HUES48 (cell line): ENCODE results near the gene PLD5.
"Not testable (repeated sequence)": the region's sequence is repeated elsewhere in the genome, so short reads cannot be mapped to it uniquely, and the experiment has no call there.

Experiments used
- H3K27ac ChIP-seq: one replicate; pipeline ENCODE4 v1.7.0; 2013; ENCODE audit warnings: low read depth, low read length, inconsistent platforms
- H3K27me3 ChIP-seq: 2 replicates; pipeline ENCODE4 v1.6.1; 2013; ENCODE audit warnings: mild to moderate bottlenecking, low read length; ENCODE audit not compliant: control insufficient read depth, insufficient read depth
- H3K36me3 ChIP-seq: 2 replicates; pipeline ENCODE4 v1.6.1; 2013; ENCODE audit warnings: low read length; ENCODE audit not compliant: control insufficient read depth, insufficient read depth
- H3K4me1 ChIP-seq: 2 replicates; pipeline ENCODE4 v1.6.1; 2013; ENCODE audit warnings: mild to moderate bottlenecking, low read length; ENCODE audit not compliant: control insufficient read depth, insufficient read depth
- H3K4me3 ChIP-seq: 2 replicates; pipeline ENCODE4 v1.5.1; 2013; ENCODE audit warnings: mild to moderate bottlenecking, low read depth, low read length
- H3K9ac ChIP-seq: 2 replicates; pipeline ENCODE4 v1.6.1; 2013; ENCODE audit warnings: mild to moderate bottlenecking, low read depth, low read length, moderate library complexity
- H3K9me3 ChIP-seq: 2 replicates; pipeline ENCODE4 v1.6.1; 2013; ENCODE audit warnings: low read length; ENCODE audit not compliant: control insufficient read depth, insufficient read depth

The PLD5 gene

DNA sequence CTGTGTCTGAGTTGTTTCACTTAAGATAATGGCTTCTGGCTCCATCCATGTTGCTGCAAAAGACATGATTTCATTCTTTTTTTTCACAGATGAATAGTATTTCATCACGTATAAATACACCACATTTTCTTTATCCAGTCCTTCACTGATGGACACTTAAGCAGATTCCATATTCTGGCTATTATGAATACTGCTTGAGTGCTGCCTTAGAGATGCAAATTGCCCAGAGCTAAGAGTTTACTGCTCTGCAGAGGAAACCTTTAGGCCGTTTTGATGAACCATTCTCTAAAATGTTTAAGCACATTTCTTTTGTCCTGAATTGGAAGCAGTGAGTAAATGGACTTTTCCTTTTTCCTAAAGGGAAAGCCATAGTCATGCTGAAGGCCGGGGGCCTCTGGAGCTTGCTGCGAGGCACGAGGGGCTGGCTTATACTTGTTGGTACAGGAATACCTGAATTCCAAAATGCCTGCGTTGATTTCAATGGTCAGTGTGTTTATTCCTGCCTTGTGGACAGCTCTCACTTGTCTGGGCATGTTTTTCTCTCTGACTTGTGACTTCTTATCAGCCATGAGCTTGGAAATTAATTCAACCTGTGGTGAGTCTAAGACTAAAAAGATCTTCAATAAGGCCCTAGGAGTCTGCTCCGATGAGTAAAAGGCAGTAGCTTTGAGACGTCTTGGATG lies 324.6 kb downstream of the PLD5 start:
- Histone ChIP-seq H3K4me1 (peaks cover 24% of the 10 kb centered on the region), H3K27ac (no peak overlapping the region), H3K36me3 (no peaks in the 10 kb centered on the region), H3K4me3 (no peak overlapping the region), H3K9me3 (peaks cover 6% of the 10 kb centered on the region; the same call in 1 of the 2 replicates), H3K27me3 (no peaks in the 10 kb centered on the region), H3K9ac (no peak overlapping the region)

DNA sequence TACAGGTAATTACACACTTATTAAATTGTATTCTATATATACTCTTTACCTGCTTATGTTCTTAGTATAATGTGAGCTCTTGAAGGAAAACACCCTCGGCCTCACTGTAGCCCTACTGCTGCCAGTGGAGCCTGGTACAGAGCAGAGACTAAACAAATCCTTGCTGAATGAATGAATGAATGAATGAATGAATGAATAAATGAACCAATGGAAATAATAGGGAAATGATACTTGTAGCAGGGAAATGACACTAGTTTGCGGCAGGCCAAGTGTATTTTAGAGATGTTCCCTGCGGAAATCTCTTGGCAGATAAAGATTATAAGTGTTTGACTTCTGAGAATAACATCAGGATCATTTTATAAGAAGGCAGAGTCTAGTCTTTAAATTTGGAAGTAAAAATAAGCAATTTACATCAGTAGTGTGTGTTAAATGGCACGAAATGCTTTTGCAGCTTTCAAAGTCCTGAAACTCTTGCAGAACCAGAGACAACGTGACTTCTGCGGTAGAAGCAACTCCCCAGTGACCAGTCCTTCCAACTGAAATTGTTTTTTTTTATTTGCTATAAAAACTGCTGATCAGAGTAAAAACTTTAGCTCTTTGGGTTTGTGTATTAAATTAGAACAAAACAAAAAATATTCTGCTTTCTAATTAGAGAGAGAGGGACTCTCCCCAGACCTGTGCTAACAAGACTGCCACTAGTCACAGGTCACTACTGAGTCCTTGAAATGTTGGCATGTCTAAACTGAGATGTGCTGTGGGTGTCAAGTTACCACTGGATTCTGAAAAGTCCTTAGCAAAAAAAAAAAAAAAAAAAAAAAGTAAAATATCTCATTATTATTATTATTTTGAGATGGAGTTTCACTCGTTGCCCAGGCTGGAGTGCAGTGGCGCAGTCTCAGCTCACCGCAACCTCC lies 326.3 kb downstream of the PLD5 start:
- Histone ChIP-seq H3K27me3 (no peaks in the 10 kb centered on the region), H3K27ac (no peak overlapping the region), H3K36me3 (no peaks in the 10 kb centered on the region), H3K4me3 (no peak overlapping the region), H3K9me3 (peaks cover 6% of the 10 kb centered on the region; the same call in 1 of the 2 replicates), H3K4me1 (peaks cover 23% of the 10 kb centered on the region), H3K9ac (no peak overlapping the region)

DNA sequence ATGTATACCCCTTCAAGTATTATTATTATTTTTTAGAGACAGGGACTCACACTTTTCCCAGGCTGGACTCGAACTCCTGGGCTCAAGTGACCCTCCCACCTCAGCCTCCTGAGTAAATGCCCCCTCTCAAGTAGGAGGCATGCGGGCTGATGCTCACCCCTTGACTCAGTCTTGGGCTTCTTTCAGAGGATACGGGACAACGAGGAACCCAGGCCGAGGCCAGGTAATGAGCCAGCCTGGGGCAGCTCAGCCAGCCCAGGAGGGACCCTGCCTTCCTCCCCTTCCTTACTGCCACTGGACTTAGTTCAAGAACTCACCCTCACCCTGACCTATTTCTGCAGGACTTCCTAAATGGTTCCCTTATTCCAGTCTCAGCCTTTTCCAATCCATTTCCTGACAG lies 327.6 kb downstream of the PLD5 start:
- Histone ChIP-seq H3K4me1 (peaks cover 20% of the 10 kb centered on the region), H3K27me3 (no peaks in the 10 kb centered on the region), H3K9me3 (peaks cover 6% of the 10 kb centered on the region; the same call in 1 of the 2 replicates), H3K9ac (no peak overlapping the region), H3K36me3 (no peaks in the 10 kb centered on the region), H3K27ac (no peak overlapping the region), H3K4me3 (no peak overlapping the region)

DNA sequence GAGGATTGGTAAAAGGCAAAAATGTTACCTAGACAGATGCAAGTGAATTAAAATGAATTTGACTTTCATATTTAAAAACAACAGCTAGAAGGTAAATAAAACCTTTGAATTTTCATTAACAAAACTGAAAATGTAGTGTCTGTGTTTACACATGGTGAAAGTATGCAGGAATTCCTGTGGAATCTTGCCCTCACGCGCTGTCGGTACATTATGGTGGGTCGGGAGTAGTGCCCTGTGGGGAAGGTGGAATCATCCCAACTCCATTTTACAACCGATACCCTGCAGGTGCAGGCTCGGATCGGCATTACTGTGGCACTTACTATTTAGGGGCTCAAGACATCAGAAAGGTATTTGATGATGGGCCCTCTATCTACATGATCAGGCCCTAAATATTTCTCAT lies 328.4 kb downstream of the PLD5 start:
- Histone ChIP-seq H3K27ac (no peak overlapping the region), H3K36me3 (no peaks in the 10 kb centered on the region), H3K9ac (no peak overlapping the region), H3K27me3 (no peaks in the 10 kb centered on the region), H3K4me1 (peaks cover 20% of the 10 kb centered on the region), H3K9me3 (peaks cover 6% of the 10 kb centered on the region; the same call in 1 of the 2 replicates), H3K4me3 (no peak overlapping the region)

DNA sequence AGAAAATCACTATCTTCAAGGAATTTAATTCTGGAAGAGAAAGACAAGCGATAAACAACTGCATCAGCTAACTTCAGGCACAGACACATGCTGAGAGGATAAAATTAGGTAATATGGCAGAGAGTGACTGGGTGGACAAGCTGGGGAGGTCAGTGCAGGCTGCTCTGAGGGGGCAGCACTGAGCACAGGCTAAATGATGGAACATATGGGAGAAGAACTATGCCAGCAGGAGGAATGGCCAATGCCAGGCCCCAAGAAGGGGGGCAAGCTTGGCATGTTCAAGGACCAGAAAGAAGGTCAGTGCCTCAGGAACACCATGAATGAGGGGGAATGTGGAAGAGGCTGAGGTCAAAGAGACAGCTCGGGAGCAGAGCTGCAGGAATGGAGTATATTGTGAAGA lies 334.9 kb downstream of the PLD5 start:
- Histone ChIP-seq H3K36me3 (no peaks in the 10 kb centered on the region), H3K27ac (no peak overlapping the region), H3K27me3 (no peaks in the 10 kb centered on the region), H3K9ac (no peak overlapping the region), H3K4me3 (no peak overlapping the region), H3K4me1 (peaks cover 10% of the 10 kb centered on the region), H3K9me3 (no peaks in the 10 kb centered on the region)

DNA sequence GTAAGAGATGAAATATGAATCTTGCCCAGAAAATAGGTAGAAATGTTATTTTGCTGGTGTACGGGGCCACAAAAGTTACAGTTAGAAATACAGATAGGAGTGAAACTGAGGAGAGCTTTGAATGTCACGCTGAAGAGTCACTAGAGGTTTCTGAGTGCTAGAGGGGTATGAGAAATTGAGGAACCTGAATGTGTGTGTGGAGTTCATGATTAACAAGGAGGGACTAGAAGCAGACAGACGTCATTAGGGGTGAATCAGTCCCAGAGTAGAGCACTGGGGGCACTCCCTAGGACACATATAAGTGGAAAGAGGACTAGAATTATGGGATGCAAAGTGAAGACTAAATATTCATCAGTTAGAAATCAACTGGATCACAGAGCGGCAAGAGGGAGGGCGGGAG lies 336.7 kb downstream of the PLD5 start:
- no peaks in the 10 kb centered on the region for H3K9me3 ChIP-seq
- no peaks in the 10 kb centered on the region for H3K36me3 ChIP-seq
- no peaks in the 10 kb centered on the region for H3K27me3 ChIP-seq
- no peak overlapping the region for H3K4me3 ChIP-seq
- H3K4me1 ChIP-seq: peaks cover 10% of the 10 kb centered on the region
- no peak overlapping the region for H3K9ac ChIP-seq
- no peak overlapping the region for H3K27ac ChIP-seq

DNA sequence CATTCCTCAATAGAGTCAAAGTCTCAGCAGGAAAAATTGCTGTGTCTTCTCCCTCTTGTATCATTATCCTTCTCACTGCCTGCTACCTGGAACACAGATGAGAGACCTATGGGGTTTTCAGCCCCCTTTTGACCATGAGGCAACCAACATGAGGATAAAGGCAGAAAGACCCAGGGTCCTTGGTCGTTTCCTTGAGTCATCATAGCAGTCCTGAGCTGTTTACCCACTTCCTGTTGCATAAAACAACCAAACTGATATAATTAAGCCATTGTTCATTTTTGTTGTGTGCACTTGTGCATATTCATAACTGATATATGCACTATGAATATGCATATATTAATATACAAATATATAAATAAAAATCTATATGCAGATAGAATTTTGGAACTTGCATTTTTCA lies 337.3 kb downstream of the PLD5 start:
- Histone ChIP-seq H3K9me3 (no peaks in the 10 kb centered on the region), H3K4me3 (no peak overlapping the region), H3K27ac (no peak overlapping the region), H3K4me1 (peaks cover 10% of the 10 kb centered on the region), H3K9ac (no peak overlapping the region), H3K27me3 (no peaks in the 10 kb centered on the region), H3K36me3 (no peaks in the 10 kb centered on the region)

DNA sequence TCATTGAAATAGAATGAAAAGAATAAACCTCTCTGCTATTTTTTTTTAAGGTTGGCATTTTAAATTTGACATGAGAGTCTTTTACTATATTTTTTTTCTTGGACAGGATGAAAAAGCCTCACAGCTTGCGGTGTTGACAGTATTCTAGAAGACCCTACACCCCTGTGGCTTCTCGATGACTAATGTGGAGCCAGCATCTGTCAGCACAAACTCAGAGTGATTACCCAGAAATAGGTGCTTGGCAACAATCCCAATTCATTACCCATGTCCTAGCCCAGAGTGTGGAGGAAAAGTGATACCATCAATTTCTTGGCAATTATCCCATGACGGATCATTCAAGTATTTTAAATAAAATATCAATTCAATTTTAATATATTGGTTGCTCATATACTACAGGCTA lies 338.8 kb downstream of the PLD5 start:
- H3K9me3 ChIP-seq: no peaks in the 10 kb centered on the region
- peaks cover 10% of the 10 kb centered on the region for H3K4me1 ChIP-seq
- H3K4me3 ChIP-seq: no peak overlapping the region
- no peak overlapping the region for H3K9ac ChIP-seq
- H3K36me3 ChIP-seq: no peaks in the 10 kb centered on the region
- H3K27ac ChIP-seq: no peak overlapping the region
- no peaks in the 10 kb centered on the region for H3K27me3 ChIP-seq

DNA sequence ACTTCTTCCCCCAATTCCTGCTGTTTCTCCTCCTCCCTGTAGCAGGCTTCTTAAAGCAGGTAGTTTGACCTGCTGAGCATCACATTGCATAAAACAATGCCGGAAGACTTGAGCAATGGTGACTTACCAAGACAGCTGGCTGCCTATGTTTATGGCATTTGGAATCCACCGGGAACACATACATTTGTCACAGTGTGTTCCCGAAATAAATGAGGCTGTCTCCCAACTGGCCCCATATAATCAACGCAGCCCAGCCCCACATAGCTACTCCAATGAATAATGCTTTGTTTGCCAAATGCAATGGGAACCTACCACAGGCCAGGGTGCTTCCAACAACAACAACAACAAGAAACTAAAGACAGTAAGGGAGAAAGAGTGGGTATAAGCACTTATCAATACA lies 339.5 kb downstream of the PLD5 start:
- Histone ChIP-seq H3K4me3 (no peak overlapping the region), H3K9me3 (no peaks in the 10 kb centered on the region), H3K27ac (peak overlapping the region; percentile 69), H3K36me3 (no peaks in the 10 kb centered on the region), H3K9ac (no peak overlapping the region), H3K27me3 (no peaks in the 10 kb centered on the region), H3K4me1 (peaks cover 11% of the 10 kb centered on the region)

DNA sequence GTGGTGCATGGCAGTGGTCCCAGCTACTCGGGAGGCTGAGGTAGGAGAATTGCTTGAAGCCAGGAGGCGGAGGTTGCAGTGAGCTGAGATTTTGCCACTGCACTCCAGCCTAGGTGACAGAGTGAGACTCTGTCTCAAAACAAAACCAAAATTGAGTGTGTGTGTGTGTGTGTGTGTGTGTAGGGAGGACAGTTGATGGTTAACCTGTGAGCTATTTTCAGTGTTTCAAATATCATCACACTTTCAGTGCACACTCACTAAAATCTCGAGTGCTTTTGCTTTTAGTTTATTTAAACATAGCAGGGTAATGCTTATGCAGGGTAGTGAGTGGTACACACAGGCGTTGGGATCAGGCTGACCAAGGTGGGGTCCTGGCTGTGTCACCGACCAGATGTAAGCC lies 344.7 kb downstream of the PLD5 start:
- H3K9ac ChIP-seq, H3K27ac ChIP-seq, H3K36me3 ChIP-seq, H3K27me3 ChIP-seq, H3K9me3 ChIP-seq, H3K4me3 ChIP-seq: not testable (repeated sequence)
- peaks cover 24% of the 10 kb centered on the region for H3K4me1 ChIP-seq
